ENCODE measurements around the gene ADSL. TPM values are rescaled to one million over a fixed set of nuclear protein-coding genes. Genes with fewer than 3 reads are reported as not detected.

ADSL gene
- total and polyA plus RNA-seq, 2 of the 8 experiments (the other 6 are each of a cell fraction or from before 2014, with no cell fraction given) = 197 to 218 TPM

GRCh38 chr22:40352763-40353162 is 6.5 kb downstream of the ADSL start (continued):
- TF ChIP-seq CHD7 (IDR thresholded peaks at IDR 0.05; ENCODE audit: insufficient replicate concordance, low read length) (no peak), MAX (IDR thresholded peaks at IDR 0.05) (no peak), MAFK (IDR thresholded peaks at IDR 0.05; ENCODE audit: low read depth, low read length) (no peak), CTBP2 (IDR thresholded peaks at IDR 0.05; ENCODE audit: borderline replicate concordance, insufficient read depth, insufficient read length, low read length) (no peak), CTCF (IDR thresholded peaks at IDR 0.05; ENCODE audit: control extremely low read depth in 1 of 3, insufficient read depth in 1 of 3, low read depth in 1 of 3, low read length in 3 of 3) (no peak), NANOG (IDR thresholded peaks at IDR 0.05; ENCODE audit: insufficient read depth, low read depth, low read length, poor library complexity, severe bottlenecking) (no peak), GABPA (IDR thresholded peaks at IDR 0.05; ENCODE audit: borderline replicate concordance, insufficient read depth, low read length) (no peak)

Data from H1 (cell line).